ENCODE measurements around the gene KRTAP4-5. TPM values are rescaled to one million over a fixed set of nuclear protein-coding genes. Genes with fewer than 3 reads are reported as not detected.
"Not testable (repeated sequence)": the region's sequence is repeated elsewhere in the genome, so short reads cannot be mapped to it uniquely, and the experiment has no call there.

KRTAP4-5 gene
- total RNA-seq, 1 donor from 2014 or later, result not detected

- TF ChIP-seq, protein P1, sequence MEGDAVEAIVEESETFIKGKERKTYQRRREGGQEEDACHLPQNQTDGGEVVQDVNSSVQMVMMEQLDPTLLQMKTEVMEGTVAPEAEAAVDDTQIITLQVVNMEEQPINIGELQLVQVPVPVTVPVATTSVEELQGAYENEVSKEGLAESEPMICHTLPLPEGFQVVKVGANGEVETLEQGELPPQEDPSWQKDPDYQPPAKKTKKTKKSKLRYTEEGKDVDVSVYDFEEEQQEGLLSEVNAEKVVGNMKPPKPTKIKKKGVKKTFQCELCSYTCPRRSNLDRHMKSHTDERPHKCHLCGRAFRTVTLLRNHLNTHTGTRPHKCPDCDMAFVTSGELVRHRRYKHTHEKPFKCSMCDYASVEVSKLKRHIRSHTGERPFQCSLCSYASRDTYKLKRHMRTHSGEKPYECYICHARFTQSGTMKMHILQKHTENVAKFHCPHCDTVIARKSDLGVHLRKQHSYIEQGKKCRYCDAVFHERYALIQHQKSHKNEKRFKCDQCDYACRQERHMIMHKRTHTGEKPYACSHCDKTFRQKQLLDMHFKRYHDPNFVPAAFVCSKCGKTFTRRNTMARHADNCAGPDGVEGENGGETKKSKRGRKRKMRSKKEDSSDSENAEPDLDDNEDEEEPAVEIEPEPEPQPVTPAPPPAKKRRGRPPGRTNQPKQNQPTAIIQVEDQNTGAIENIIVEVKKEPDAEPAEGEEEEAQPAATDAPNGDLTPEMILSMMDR (IDR thresholded peaks at IDR 0.05; ENCODE audit: unreplicated experiment), result no peak
- H3K36me3 Mint-ChIP-seq (ENCODE audit: insufficient read depth), result no peaks in the 10 kb centered on the region
- H3K4me3 Mint-ChIP-seq (ENCODE audit: low read depth), result no peak overlapping the region
- H3K9me3 Mint-ChIP-seq (ENCODE audit: low read depth), result no peaks in the 10 kb centered on the region
- DNase-seq (ENCODE audit: low spot score, unreplicated experiment), result no peak
- H3K27ac Mint-ChIP-seq, result no peak overlapping the region
- H3K4me1 Mint-ChIP-seq (ENCODE audit: low read depth), result no peaks in the 10 kb centered on the region
- H3K27me3 Mint-ChIP-seq, result peaks cover 18% of the 10 kb centered on the region
Measured at GRCh38 chr17:41171886-41172285, 22.3 kb upstream of the KRTAP4-5 start.

DNA sequence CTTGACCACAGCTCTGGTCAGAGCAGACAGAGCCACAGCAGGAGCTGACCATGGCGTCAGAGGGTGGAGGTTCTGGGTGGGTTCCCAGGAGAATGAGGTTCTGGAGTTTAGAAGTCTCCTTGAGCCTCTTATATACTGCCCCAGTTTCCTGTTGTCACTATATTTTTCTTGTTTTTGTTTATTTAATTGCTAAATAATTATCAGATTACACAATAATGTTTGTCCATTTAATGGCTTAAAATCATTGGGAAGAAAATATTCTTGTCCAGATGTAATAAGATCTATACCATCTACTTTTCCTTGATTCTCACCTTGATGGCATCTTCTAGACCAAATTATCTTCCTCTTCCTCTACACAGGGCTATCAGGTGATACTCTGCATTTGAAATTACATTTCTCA, 18.5 kb upstream of the KRTAP4-5 start, which contains the start of gene KRTAP4-3:
TSS of gene KRTAP4-3 (minus strand) at position 101 of the 400 bp plus-strand sequence. CDS start at position 52, 49 bp downstream.
- TF ChIP-seq, protein P1 (IDR thresholded peaks at IDR 0.05; ENCODE audit: unreplicated experiment), result no peak
- no peak for DNase-seq (ENCODE audit: low spot score, unreplicated experiment)
- Mint-ChIP-seq H3K4me3 (ENCODE audit: low read depth) (no peak within 1 kb of the TSS), H3K4me1 (ENCODE audit: low read depth) (no peaks in the 10 kb centered on the region), H3K27me3 (peaks cover 13% of the 10 kb centered on the region), H3K27ac (no peak within 1 kb of the TSS), H3K9me3 (ENCODE audit: low read depth) (no peaks in the 10 kb centered on the region), H3K36me3 (ENCODE audit: insufficient read depth) (no peaks in the 10 kb centered on the region)

DNA sequence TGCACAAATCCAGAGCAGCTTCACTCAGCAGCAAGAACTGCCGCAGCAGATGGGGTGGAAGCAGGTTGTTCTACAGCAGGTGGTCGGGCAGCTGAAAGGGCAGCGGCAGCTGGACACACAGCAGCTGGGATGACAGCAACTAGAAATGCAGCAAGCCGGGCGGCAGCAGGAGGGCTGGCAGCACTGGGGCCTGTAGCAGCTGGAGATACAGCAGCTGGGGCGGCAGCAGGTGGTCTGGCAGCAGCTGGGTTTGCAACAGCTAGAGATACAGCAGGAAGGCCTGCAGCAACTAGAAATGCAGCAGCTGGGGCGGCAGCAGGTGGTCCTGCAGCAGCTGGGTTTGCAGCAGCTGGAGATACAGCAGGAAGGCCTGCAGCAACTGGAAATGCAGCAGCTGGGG, 17.9 kb upstream of the KRTAP4-5 start:
- H3K27me3 Mint-ChIP-seq, result peaks cover 14% of the 10 kb centered on the region
- no peaks in the 10 kb centered on the region for H3K36me3 Mint-ChIP-seq (ENCODE audit: insufficient read depth)
- no peak overlapping the region for H3K4me3 Mint-ChIP-seq (ENCODE audit: low read depth)
- H3K9me3 Mint-ChIP-seq (ENCODE audit: low read depth), result no peaks in the 10 kb centered on the region
- no peak overlapping the region for H3K27ac Mint-ChIP-seq
- H3K4me1 Mint-ChIP-seq (ENCODE audit: low read depth), result no peaks in the 10 kb centered on the region
- DNase-seq (ENCODE audit: low spot score, unreplicated experiment), result no peak
- TF ChIP-seq, protein P1 (IDR thresholded peaks at IDR 0.05; ENCODE audit: unreplicated experiment), result no peak

- Mint-ChIP-seq H3K4me1 (ENCODE audit: low read depth) (no peaks in the 10 kb centered on the region), H3K36me3 (ENCODE audit: insufficient read depth) (no peaks in the 10 kb centered on the region), H3K4me3 (ENCODE audit: low read depth) (no peak overlapping the region), H3K27me3 (peaks cover 9% of the 10 kb centered on the region), H3K27ac (no peak overlapping the region), H3K9me3 (ENCODE audit: low read depth) (no peaks in the 10 kb centered on the region)
- TF ChIP-seq, protein P1 (IDR thresholded peaks at IDR 0.05; ENCODE audit: unreplicated experiment), result no peak
- DNase-seq (ENCODE audit: low spot score, unreplicated experiment), result no peak
Measured at GRCh38 chr17:41163828-41164227, 14.2 kb upstream of the KRTAP4-5 start.

- no peak for DNase-seq (ENCODE audit: low spot score, unreplicated experiment)
- Mint-ChIP-seq H3K27ac (no peak within 1 kb of the TSS), H3K9me3 (ENCODE audit: low read depth) (no peaks in the 10 kb centered on the region), H3K4me1 (ENCODE audit: low read depth) (no peaks in the 10 kb centered on the region), H3K27me3 (peaks cover 6% of the 10 kb centered on the region), H3K4me3 (ENCODE audit: low read depth) (no peak within 1 kb of the TSS), H3K36me3 (ENCODE audit: insufficient read depth) (no peaks in the 10 kb centered on the region)
- TF ChIP-seq, protein P1 (IDR thresholded peaks at IDR 0.05; ENCODE audit: unreplicated experiment), result no peak
Measured at GRCh38 chr17:41160648-41161047, 11.0 kb upstream of the KRTAP4-5 start, which contains the start of gene KRTAP4-4. Gene KRTAP4-4 (minus strand): TSS chr17:41160748. CDS start chr17:41160691, 57 bp downstream.

DNA sequence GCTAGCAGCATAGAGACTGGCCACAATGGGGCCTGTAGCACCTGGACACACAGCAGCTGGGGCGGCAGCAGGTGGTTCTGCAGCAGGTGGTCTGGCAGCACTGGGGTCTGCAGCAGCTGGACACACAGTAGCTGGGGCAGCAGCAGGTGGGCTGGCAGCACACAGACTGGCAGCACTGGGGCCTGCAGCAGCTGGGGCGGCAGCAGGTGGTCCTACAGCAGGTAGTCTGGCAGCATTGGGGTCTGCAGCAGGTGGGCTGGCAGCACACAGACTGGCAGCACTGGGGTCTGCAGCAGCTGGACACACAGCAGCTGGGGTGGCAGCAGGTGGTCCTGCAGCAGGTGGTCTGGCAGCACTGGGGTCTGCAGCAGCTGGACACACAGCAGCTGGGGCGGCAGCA, 10.6 kb upstream of the KRTAP4-5 start:
- H3K4me1 Mint-ChIP-seq (ENCODE audit: low read depth); DNase-seq (ENCODE audit: low spot score, unreplicated experiment); H3K4me3 Mint-ChIP-seq (ENCODE audit: low read depth); H3K9me3 Mint-ChIP-seq (ENCODE audit: low read depth); H3K36me3 Mint-ChIP-seq (ENCODE audit: insufficient read depth); H3K27me3 Mint-ChIP-seq; H3K27ac Mint-ChIP-seq: not testable (repeated sequence)

All from progenitor cell of endocrine pancreas (in vitro differentiated cells).